Measurements from ENCODE around the gene CASZ1.

GRCh38 chr1:10647414-10648170, 148.9 kb downstream of the CASZ1 start:
- TF ChIP-seq CTCF (IDR thresholded peaks at IDR 0.05) (no peak), POLR2A (IDR thresholded peaks at IDR 0.05) (no peak)

Data from lower leg skin (tissue), 3 donors.